HG03159 (cell line): ENCODE results near the gene PCSK5.
A peak's percentile ranks its signal among the peaks of the same experiment; 100 is the strongest.
"Not testable (repeated sequence)": the region's sequence is repeated elsewhere in the genome, so short reads cannot be mapped to it uniquely, and the experiment has no call there.

Experiments used
- ATAC-seq: cut with Tn5 transposase; IDR thresholded peaks from one replicate; pipeline ENCODE4 v1.9.1; 2021; ENCODE audit warnings: mild to moderate bottlenecking, moderate library complexity; ENCODE audit not compliant: unreplicated experiment

Gene PCSK5

GRCh38 chr9:76341616-76342015, 451.1 kb downstream of the PCSK5 start:
- no peak for ATAC-seq

DNA sequence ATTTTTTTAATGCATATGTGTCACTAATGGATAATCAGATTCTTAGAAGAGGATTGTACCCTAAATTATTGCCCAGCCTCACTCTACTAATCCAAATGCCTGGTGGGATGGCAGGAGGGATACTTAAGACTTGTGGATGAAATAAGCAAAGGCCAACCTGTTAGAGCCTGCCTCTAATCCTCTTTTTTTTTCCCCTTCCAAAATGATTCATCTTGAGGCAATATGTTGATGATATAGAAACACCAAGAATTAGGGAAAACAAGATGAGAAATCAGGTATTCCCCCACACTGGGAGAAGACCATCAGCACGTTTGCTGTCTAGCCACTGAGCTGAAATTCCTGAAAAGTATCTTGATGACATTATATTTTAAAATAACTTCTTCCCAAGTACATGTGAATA, 451.7 kb downstream of the PCSK5 start:
- no peak for ATAC-seq

GRCh38 chr9:76342858-76343257, 452.4 kb downstream of the PCSK5 start:
- ATAC-seq, result no peak

GRCh38 chr9:76349865-76350264, 459.4 kb downstream of the PCSK5 start:
- ATAC-seq, result no peak

- ATAC-seq, result peak; percentile 89
These were observed 460.5 kb downstream of the PCSK5 start for GRCh38 chr9:76351006-76351405.

DNA sequence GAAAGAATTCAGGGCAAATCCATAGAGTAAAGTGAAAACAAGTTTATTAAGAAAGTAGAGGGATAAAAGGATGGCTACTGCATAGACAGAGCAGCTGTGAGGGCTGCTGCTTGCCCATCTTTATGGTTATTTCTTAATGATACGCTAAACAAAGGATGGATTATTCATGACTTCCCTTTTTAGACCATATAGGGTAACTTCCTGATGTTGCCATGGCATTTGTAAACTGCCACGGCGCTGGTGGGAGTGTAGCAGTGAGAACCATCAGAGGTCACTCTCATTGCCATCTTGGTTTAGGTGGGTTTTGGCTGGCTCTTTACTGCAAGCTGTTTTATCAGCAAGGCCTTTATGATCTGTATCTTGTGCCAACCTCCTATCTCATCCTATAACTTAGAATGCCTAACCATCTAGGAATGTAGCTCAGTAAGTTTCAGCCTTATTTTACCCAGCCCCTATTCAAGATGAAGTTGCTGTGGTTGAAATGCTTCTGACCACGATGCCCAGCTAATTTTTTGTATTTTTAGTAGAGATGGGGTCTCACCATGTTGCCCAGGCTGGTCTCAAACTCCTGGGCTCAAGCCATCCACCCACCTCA, 461.6 kb downstream of the PCSK5 start:
- no peak for ATAC-seq

DNA sequence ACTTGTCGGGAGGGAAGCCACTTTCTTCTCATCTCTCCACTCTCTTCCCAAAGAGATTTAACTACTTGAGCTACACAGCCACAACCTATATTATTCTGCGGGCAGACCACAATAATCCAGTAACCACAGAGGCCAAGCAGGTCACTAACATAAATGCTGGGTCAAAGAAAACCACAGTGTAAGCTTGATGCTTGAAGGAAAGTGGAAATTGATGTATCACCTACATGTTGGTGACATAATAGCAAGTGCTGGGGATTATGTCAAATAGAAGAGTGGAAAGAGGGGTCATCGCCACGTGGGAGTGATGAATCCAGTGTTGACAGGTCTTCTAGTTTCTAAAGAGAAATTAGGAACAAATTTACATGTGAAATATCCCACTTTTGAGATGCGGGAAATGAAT, 462.8 kb downstream of the PCSK5 start:
- no peak for ATAC-seq

- no peak for ATAC-seq
These were observed 463.7 kb downstream of the PCSK5 start for GRCh38 chr9:76354221-76354620.

DNA sequence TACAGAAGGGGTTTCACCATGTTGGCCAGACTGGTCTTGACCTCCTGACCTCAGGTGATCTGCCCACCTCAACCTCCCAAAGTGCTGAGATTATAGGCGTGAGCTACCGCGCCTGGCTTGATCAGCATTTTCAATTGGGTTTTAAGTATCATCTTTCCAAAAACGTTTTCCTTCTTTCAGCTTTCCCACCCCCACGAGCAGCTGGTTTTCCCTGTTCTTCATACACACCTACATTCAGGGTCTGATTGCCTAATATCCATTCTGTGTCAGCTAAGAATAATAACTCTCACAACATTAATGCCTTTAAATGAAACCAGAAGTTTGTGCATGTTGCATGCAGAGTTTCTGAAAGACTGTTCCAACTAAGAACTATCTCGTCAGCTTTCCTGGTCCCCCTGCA, 465.4 kb downstream of the PCSK5 start:
- ATAC-seq, result no peak

DNA sequence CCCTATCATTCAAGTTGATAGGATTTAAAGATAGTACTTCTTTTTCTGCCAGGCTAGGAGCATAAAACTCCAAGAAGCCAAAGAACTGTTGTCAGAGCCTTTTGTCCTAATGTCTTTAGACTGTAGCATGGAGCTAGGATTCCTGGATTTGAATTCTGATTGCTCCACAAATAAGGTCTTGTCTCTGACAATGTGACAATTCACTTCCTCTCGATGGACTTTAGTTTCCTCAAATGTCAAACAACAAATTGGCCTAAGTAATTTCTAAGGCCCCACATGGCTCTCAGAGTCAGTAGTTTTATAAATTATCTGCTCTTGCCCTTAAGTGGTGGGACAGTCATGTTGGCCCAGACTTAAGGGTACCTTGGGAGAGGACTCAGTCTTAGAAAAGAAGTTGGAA, 467.1 kb downstream of the PCSK5 start:
- no peak for ATAC-seq

GRCh38 chr9:76358628-76359280, 468.3 kb downstream of the PCSK5 start:
- no peak for ATAC-seq

DNA sequence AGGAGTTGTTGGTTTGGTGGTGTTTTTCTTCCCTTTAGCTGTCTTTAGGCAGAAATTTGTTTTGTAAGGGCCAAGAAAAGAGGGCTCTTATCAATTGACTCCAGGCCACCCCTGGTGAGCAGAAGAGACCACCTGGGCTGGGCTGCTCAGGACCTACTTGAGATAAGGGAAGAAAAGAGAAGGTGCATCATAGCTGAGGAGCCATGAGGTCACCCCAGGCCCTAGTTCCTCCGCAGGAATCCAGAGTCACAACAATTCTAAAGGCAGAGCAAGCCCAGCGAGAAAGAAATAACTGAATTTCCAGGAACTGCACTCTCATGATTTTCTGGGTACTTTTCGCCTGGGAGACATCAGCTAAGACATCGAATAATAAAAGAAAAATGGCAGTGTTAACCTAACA, 468.9 kb downstream of the PCSK5 start:
- no peak for ATAC-seq

- no peak for ATAC-seq
These were observed 469.3 kb downstream of the PCSK5 start for GRCh38 chr9:76359766-76360165.

GRCh38 chr9:76362332-76363031, 472.0 kb downstream of the PCSK5 start:
- ATAC-seq, result not testable (repeated sequence)

GRCh38 chr9:76363032-76363395, 472.5 kb downstream of the PCSK5 start:
- no peak for ATAC-seq

DNA sequence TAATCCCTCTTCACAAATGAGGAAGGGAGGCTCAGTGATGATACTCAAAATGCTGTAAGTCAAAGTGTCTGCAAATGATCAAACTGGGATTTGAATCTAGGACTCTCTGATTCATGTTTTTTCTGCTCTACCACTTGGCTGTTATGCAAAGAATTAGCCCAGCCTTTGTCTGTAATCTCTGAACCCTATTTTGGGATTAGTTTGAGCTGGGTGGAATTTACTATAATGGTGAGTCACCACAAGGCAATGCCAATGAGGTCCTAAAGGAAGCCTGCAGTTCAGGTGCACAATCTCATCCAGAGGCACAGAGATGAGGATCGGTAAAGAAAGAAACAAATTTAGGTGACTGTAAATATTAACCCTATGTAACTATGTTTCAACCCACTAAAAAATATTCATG, 474.6 kb downstream of the PCSK5 start:
- no peak for ATAC-seq

- no peak for ATAC-seq
These were observed 475.8 kb downstream of the PCSK5 start for GRCh38 chr9:76366275-76366674.

DNA sequence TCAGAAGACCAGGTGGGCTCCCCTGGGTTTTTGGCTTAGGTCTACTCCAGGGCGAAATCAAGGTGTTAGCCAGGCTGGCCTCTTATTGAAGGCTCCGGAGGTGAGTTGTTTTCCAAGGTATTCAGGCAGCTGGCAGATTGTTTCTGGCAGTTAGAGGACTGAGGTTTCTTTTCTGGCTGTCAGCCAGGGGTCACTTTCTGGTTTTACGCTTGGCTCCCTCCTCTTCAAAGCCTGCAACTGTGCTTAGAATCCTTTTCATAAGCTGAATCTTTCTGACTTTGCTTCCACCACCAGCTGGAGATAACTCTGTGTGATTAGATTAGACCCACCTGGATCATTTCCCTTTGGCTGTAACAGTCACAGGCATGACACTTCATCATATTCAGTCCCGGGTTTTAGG, 479.1 kb downstream of the PCSK5 start:
- no peak for ATAC-seq

GRCh38 chr9:76370396-76371023, 480.0 kb downstream of the PCSK5 start:
- no peak for ATAC-seq

- no peak for ATAC-seq
These were observed 481.4 kb downstream of the PCSK5 start for GRCh38 chr9:76371901-76372300.

GRCh38 chr9:76372336-76372735, 481.9 kb downstream of the PCSK5 start:
- no peak for ATAC-seq

- ATAC-seq, result peak; percentile 40
These were observed 482.8 kb downstream of the PCSK5 start for GRCh38 chr9:76373173-76373783.
